ENCODE measurements around the gene AGO1. TPM values are rescaled to one million over a fixed set of nuclear protein-coding genes. Genes with fewer than 3 reads are reported as not detected.

The AGO1 gene
- 31.0 and 32.3 TPM in 2 replicates for total RNA-seq

GRCh38 chr1:35882945-35883634 is at the start of gene AGO1:
Gene AGO1 (plus strand): TSS chr1:35883209. CDS start chr1:35883422, 213 bp downstream.

GRCh38 chr1:35930593-35931445 is 47.8 kb downstream of the AGO1 start, which contains the start of gene AGO3:
Gene AGO3 (plus strand): TSS chr1:35931105. CDS start chr1:35931427, 322 bp downstream.

Other genes with a start within 250 kb of the AGO1 start
- 21.6 and 30.9 TPM in 2 replicates for gene PSMB2, start 241.7 kb upstream of the AGO1 start, total RNA-seq
- gene C1orf216, start 164.3 kb upstream of the AGO1 start, total RNA-seq: 15.4 and 18.7 TPM in 2 replicates
- 7.5 and 21.4 TPM in 2 replicates for gene CLSPN, start 113.2 kb upstream of the AGO1 start, total RNA-seq
- gene AGO4, start 75.2 kb upstream of the AGO1 start, total RNA-seq: 19.0 and 23.2 TPM in 2 replicates
- gene AGO3, start 47.9 kb downstream of the AGO1 start, total RNA-seq: 12.1 and 16.1 TPM in 2 replicates
- 0.10 and 0.33 TPM in 2 replicates for gene TEKT2, start 200.9 kb downstream of the AGO1 start, total RNA-seq
- 25.7 and 33.6 TPM in 2 replicates for gene ADPRS, start 205.7 kb downstream of the AGO1 start, total RNA-seq
- gene COL8A2, start 242.0 kb downstream of the AGO1 start, total RNA-seq: 2.4 and 2.6 TPM in 2 replicates